PFSK-1 (cell line): ENCODE measurements around the gene PTPRK.

Experiments
- POLR2AphosphoS5 ChIP-seq: IDR thresholded peaks from 2 replicates; pipeline ENCODE4 v1.6.1; 2012; ENCODE audit warnings: low read depth, mild to moderate bottlenecking, control low read depth, low read length, moderate library complexity
- REST ChIP-seq, 2 experiments: IDR thresholded peaks; 2 replicates each; pipeline versions ENCODE4 v1.6.1 to v1.8.0; 2011 to 2012; ENCODE audit warnings: low read depth in 2 of 2, low read length in 2 of 2, control low read depth in 1 of 2, inconsistent platforms in 1 of 2, mild to moderate bottlenecking in 1 of 2, moderate library complexity in 1 of 2; ENCODE audit not compliant: insufficient read depth in 1 of 2
- TAF1 ChIP-seq: IDR thresholded peaks from 2 replicates; pipeline ENCODE4 v1.6.1; 2012; ENCODE audit warnings: low read length, control low read depth, borderline replicate concordance; ENCODE audit not compliant: insufficient read depth

DNA sequence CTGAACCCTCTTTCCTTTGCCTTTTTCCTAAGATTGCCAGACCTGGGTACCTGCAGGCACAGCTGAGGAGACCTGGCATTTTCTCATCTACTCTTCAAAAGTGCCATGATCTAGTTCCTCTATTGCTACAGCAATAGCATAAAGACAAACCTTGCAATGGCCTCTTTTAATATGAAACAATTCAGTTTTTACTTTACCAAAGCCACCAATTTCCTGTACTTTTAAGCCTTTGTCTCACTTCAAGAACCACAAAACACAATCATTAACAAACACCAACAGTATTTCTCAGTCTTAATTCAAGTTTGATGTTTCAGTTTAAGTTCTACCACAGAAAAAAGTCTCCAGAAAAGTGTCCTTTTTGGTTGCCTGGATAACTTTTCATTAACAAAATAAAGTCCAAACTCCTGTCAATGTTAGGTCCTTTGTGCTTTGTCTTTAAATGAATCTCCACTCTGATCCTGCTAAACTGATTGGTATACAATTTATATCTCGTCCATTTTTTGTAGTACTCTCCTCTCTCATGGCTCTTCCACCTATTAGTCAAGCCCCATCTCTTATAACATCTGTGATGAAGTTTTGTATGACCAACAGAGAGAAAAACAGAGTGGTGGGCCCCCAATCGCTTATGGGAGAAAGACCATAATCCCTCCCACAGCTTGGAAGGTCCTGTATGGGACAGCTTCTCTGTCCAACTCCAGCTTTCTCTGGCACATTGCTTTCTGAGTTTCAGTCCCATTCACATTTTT is 569.1 kb downstream of the PTPRK start:
- TF ChIP-seq POLR2AphosphoS5 (no peak), TAF1 (no peak), REST (IDR thresholded peaks at IDR 0.05; ENCODE audit: insufficient read depth in 1 of 2, low read depth in 2 of 2, low read length in 2 of 2) (no peak)
